Trophoblast cell (in vitro differentiated cells and primary cell): Measurements from ENCODE around the gene RXFP4.

Source experiments
- DNase-seq, 2 donors: peaks; one replicate each; pipeline ENCODE4 v3.0.0-alpha.2; 2016
- H2AFZ ChIP-seq: 2 replicates; pipeline ENCODE4 v1.6.1; 2013; ENCODE audit warnings: low read length, moderate library complexity, mild to moderate bottlenecking; ENCODE audit not compliant: insufficient read depth, poor library complexity
- H2AK5ac ChIP-seq: 2 replicates; pipeline ENCODE4 v1.6.1; 2013; ENCODE audit warnings: mild to moderate bottlenecking, low read length
- H2BK120ac ChIP-seq: 2 replicates; pipeline ENCODE4 v1.6.1; 2013; ENCODE audit warnings: low read length, mild to moderate bottlenecking, moderate library complexity; ENCODE audit not compliant: insufficient read depth, poor library complexity
- H2BK12ac ChIP-seq: 2 replicates; pipeline ENCODE4 v1.6.1; 2013; ENCODE audit warnings: mild to moderate bottlenecking, low read length, moderate library complexity
- H2BK5ac ChIP-seq: 2 replicates; pipeline ENCODE4 v1.6.1; 2013; ENCODE audit warnings: low read length, low read depth, moderate library complexity, mild to moderate bottlenecking; ENCODE audit not compliant: poor library complexity
- H3K14ac ChIP-seq: 2 replicates; pipeline ENCODE4 v1.6.1; 2013; ENCODE audit warnings: mild to moderate bottlenecking, low read length
- H3K18ac ChIP-seq: 2 replicates; pipeline ENCODE4 v1.6.1; 2013; ENCODE audit warnings: mild to moderate bottlenecking, low read length
- H3K23ac ChIP-seq: 2 replicates; pipeline ENCODE4 v1.6.1; 2013; ENCODE audit warnings: low read length
- H3K27ac ChIP-seq: 2 replicates; pipeline ENCODE4 v1.5.1; 2013; ENCODE audit warnings: low read depth, mild to moderate bottlenecking, inconsistent platforms, low read length, moderate library complexity
- H3K27me3 ChIP-seq: 2 replicates; pipeline ENCODE4 v1.6.1; 2013; ENCODE audit warnings: inconsistent platforms, mild to moderate bottlenecking, low read length, moderate library complexity; ENCODE audit not compliant: insufficient read depth
- H3K36me3 ChIP-seq, 2 experiments: 1 replicate in 1 of 2; 2 replicates in 1 of 2; pipeline ENCODE4 v1.6.1; 2013; ENCODE audit warnings: low read length in 2 of 2, mild to moderate bottlenecking in 2 of 2, moderate library complexity in 1 of 2; ENCODE audit not compliant: insufficient read depth in 2 of 2, control insufficient read depth in 1 of 2
- H3K4ac ChIP-seq: 2 replicates; pipeline ENCODE4 v1.6.1; 2013; ENCODE audit warnings: low read depth, mild to moderate bottlenecking, low read length, moderate library complexity
- H3K4me1 ChIP-seq, 2 experiments: 1 replicate in 1 of 2; 2 replicates in 1 of 2; pipeline ENCODE4 v1.6.1; 2013; ENCODE audit warnings: low read length in 2 of 2, mild to moderate bottlenecking in 2 of 2, moderate library complexity in 1 of 2; ENCODE audit not compliant: insufficient read depth in 2 of 2, control insufficient read depth in 1 of 2
- H3K4me2 ChIP-seq: 2 replicates; pipeline ENCODE4 v1.6.1; 2013; ENCODE audit warnings: inconsistent platforms, mild to moderate bottlenecking, low read length, moderate library complexity
- H3K4me3 ChIP-seq: 2 replicates; pipeline ENCODE4 v1.5.1; 2013; ENCODE audit warnings: mild to moderate bottlenecking, low read depth, low read length, inconsistent platforms
- H3K79me1 ChIP-seq: one replicate; pipeline ENCODE4 v1.6.1; 2013; ENCODE audit warnings: low read length
- H3K79me2 ChIP-seq: 2 replicates; pipeline ENCODE4 v1.6.1; 2013; ENCODE audit warnings: low read length, mild to moderate bottlenecking; ENCODE audit not compliant: control insufficient read depth, insufficient read depth, poor library complexity
- H3K9ac ChIP-seq: 2 replicates; pipeline ENCODE4 v1.6.1; 2013; ENCODE audit warnings: mild to moderate bottlenecking, low read length
- H3K9me3 ChIP-seq: 2 replicates; pipeline ENCODE4 v1.6.1; 2013; ENCODE audit warnings: low read depth, mild to moderate bottlenecking, control low read depth, inconsistent platforms, low read length; ENCODE audit not compliant: insufficient read depth
- H4K12ac ChIP-seq: 2 replicates; pipeline ENCODE4 v1.6.1; 2013; ENCODE audit warnings: low read depth, mild to moderate bottlenecking, low read length, moderate library complexity
- H4K8ac ChIP-seq: 2 replicates; pipeline ENCODE4 v1.6.1; 2013; ENCODE audit warnings: low read depth, mild to moderate bottlenecking, low read length, moderate library complexity
- H4K91ac ChIP-seq: one replicate; pipeline ENCODE4 v1.6.1; 2013; ENCODE audit warnings: low read depth, mild to moderate bottlenecking, low read length, moderate library complexity
- WGBS: extraction: QIAGEN DNeasy Blood & Tissue Kit; methylation state at CpG from one replicate; pipeline ENCODE4 v1.1.7; 2013; ENCODE audit warnings: missing lambda C conversion rate; ENCODE audit not compliant: insufficient read length, insufficient coverage; ENCODE audit errors: extremely low coverage; 5-methylcytosine and 5-hydroxymethylcytosine counted together

RXFP4 gene

GRCh38 chr1:155960081-155960745 is 18.8 kb downstream of the RXFP4 start:
- Histone ChIP-seq H3K18ac (no peak overlapping the region), H3K4ac (no peak overlapping the region), H4K91ac (no peak overlapping the region), H3K27ac (no peak overlapping the region), H3K4me1 (no peaks in the 10 kb centered on the region), H3K4me2 (no peak overlapping the region), H3K4me3 (no peak overlapping the region), H2BK120ac (no peak overlapping the region), H2AK5ac (no peak overlapping the region), H3K23ac (no peak overlapping the region), H2BK5ac (no peak overlapping the region), H3K14ac (no peak overlapping the region), H3K27me3 (no peaks in the 10 kb centered on the region), H2AFZ (no peak overlapping the region), H4K12ac (no peak overlapping the region), H2BK12ac (no peak overlapping the region), H3K79me1 (no peaks in the 10 kb centered on the region), H3K9me3 (no peaks in the 10 kb centered on the region), H3K36me3 (peaks cover 61 to 68% of the 10 kb centered on the region in 2 experiments), H3K79me2 (no peaks in the 10 kb centered on the region), H4K8ac (no peak overlapping the region), H3K9ac (no peak overlapping the region)
- WGBS: no CpG with 5 or more reads among the region's 3 CpGs
- DNase-seq: peak; percentile 75 to 89

GRCh38 chr1:155961937-155962336 is 20.5 kb downstream of the RXFP4 start:
- Histone ChIP-seq H3K4me2 (no peak overlapping the region), H2AFZ (no peak overlapping the region), H2AK5ac (no peak overlapping the region), H3K23ac (no peak overlapping the region), H2BK5ac (no peak overlapping the region), H3K14ac (no peak overlapping the region), H3K18ac (no peak overlapping the region), H3K79me2 (no peaks in the 10 kb centered on the region), H3K27ac (no peak overlapping the region), H3K27me3 (no peaks in the 10 kb centered on the region), H2BK12ac (no peak overlapping the region), H2BK120ac (no peak overlapping the region), H3K4ac (no peak overlapping the region), H4K8ac (no peak overlapping the region), H3K9me3 (no peaks in the 10 kb centered on the region), H3K79me1 (no peaks in the 10 kb centered on the region), H4K91ac (no peak overlapping the region), H3K9ac (no peak overlapping the region), H3K36me3 (peaks cover 65 to 78% of the 10 kb centered on the region in 2 experiments), H3K4me1 (no peaks in the 10 kb centered on the region), H3K4me3 (no peak overlapping the region), H4K12ac (no peak overlapping the region)
- peak; percentile 94 to 97 for DNase-seq
- WGBS: no CpG with 5 or more reads among the region's 14 CpGs

DNA sequence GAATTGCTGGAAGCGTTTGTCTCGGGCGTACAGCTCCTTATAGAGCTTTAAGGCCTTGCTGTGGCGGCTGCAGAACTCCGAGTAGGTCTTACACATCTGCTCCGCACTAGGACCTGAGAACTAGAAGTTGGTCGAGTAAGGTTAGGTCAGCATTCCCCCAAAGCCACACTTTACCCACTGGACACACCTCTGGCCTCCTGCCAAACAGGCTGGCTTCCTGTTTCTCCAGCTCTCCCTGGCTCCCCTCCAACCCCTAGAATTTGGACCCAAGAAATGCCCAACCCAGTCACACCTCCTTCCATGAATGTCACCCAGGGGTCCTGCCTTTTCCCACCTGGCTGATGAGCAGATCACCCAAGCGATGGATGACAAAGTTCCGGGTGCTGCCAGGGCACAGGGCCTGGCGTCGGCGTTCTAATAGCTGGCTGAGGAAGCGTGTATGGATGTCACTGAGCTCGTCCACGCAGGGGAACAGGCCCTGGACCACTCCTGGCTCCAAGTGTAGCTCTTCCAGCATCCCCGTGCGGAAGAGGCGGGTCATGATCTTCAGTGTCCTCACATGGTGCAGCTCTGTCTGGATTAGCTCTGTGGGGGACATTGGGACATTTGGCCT is 21.3 kb downstream of the RXFP4 start:
- H3K4ac ChIP-seq: no peak overlapping the region
- H2BK12ac ChIP-seq: no peak overlapping the region
- H4K91ac ChIP-seq: no peak overlapping the region
- H3K9me3 ChIP-seq: no peaks in the 10 kb centered on the region
- no peak overlapping the region for H2BK5ac ChIP-seq
- H3K27me3 ChIP-seq: no peaks in the 10 kb centered on the region
- H3K79me2 ChIP-seq: no peaks in the 10 kb centered on the region
- H3K14ac ChIP-seq: no peak overlapping the region
- H3K18ac ChIP-seq: no peak overlapping the region
- H2AK5ac ChIP-seq: no peak overlapping the region
- no peak overlapping the region for H2BK120ac ChIP-seq
- no peak overlapping the region for H2AFZ ChIP-seq
- H3K4me3 ChIP-seq: no peak overlapping the region
- H3K36me3 ChIP-seq: peaks cover 70 to 79% of the 10 kb centered on the region in 2 experiments
- H4K8ac ChIP-seq: no peak overlapping the region
- no peaks in the 10 kb centered on the region for H3K4me1 ChIP-seq
- H3K23ac ChIP-seq: no peak overlapping the region
- H3K79me1 ChIP-seq: no peaks in the 10 kb centered on the region
- H3K27ac ChIP-seq: no peak overlapping the region
- no peak overlapping the region for H3K9ac ChIP-seq
- DNase-seq: no peak
- H4K12ac ChIP-seq: no peak overlapping the region
- no CpG with 5 or more reads among the region's 18 CpGs for whole genome bisulfite sequencing
- H3K4me2 ChIP-seq: no peak overlapping the region

- no peak overlapping the region for H3K14ac ChIP-seq
- H3K9me3 ChIP-seq: no peaks in the 10 kb centered on the region
- H2AFZ ChIP-seq: no peak overlapping the region
- no peak overlapping the region for H4K12ac ChIP-seq
- no CpG with 5 or more reads among the region's 7 CpGs for WGBS
- H4K91ac ChIP-seq: no peak overlapping the region
- H3K18ac ChIP-seq: no peak overlapping the region
- no peak overlapping the region for H2AK5ac ChIP-seq
- no peak overlapping the region for H3K4me2 ChIP-seq
- H3K79me1 ChIP-seq: no peaks in the 10 kb centered on the region
- no peak overlapping the region for H2BK12ac ChIP-seq
- no peak for DNase-seq
- no peak overlapping the region for H3K27ac ChIP-seq
- H3K4me1 ChIP-seq: no peaks in the 10 kb centered on the region
- peaks cover 74 to 81% of the 10 kb centered on the region in 2 experiments for H3K36me3 ChIP-seq
- no peak overlapping the region for H3K23ac ChIP-seq
- no peak overlapping the region for H3K9ac ChIP-seq
- H4K8ac ChIP-seq: no peak overlapping the region
- no peak overlapping the region for H3K4me3 ChIP-seq
- H3K27me3 ChIP-seq: no peaks in the 10 kb centered on the region
- no peak overlapping the region for H2BK120ac ChIP-seq
- H3K4ac ChIP-seq: no peak overlapping the region
- H2BK5ac ChIP-seq: no peak overlapping the region
- no peaks in the 10 kb centered on the region for H3K79me2 ChIP-seq
These were observed 22.8 kb downstream of the RXFP4 start for GRCh38 chr1:155964193-155964592.
